Hepatocyte (in vitro differentiated cells): ENCODE measurements around the gene DAB1. TPM values are rescaled to one million over a fixed set of nuclear protein-coding genes. Genes with fewer than 3 reads are reported as not detected.

Source experiments
- DNase-seq: peaks from one replicate; pipeline ENCODE4 v3.0.0-alpha.2; 2016; ENCODE audit warnings: low spot score
- H2AFZ ChIP-seq: fragments of 200-600 bp; sonication (generic); 2 replicates; pipeline ENCODE4 v1.6.0; 2016; ENCODE audit warnings: antibody characterized with exemption, mild to moderate bottlenecking
- H3K27ac ChIP-seq: fragments of 200-600 bp; sonication (generic); 2 replicates; pipeline ENCODE4 v1.5.1; 2016; ENCODE audit warnings: mild to moderate bottlenecking
- H3K27me3 ChIP-seq: fragments of 200-600 bp; sonication (generic); 2 replicates; pipeline ENCODE4 v1.6.1; 2016
- H3K36me3 ChIP-seq: fragments of 200-600 bp; sonication (generic); replicated peaks from 2 replicates; pipeline ENCODE4 v1.5.1; 2016; ENCODE audit warnings: low read depth; ENCODE audit not compliant: insufficient read depth
- H3K4me1 ChIP-seq: fragments of 200-600 bp; sonication (generic); 2 replicates; pipeline ENCODE4 v1.5.1; 2016; ENCODE audit warnings: mild to moderate bottlenecking, moderate library complexity; ENCODE audit not compliant: insufficient read depth
- H3K4me2 ChIP-seq: fragments of 200-600 bp; sonication (generic); 2 replicates; pipeline ENCODE4 v1.6.0; 2016
- H3K4me3 ChIP-seq: fragments of 200-600 bp; sonication (generic); 2 replicates; pipeline ENCODE4 v1.5.1; 2016; ENCODE audit warnings: mild to moderate bottlenecking
- H3K79me2 ChIP-seq: fragments of 200-600 bp; sonication (generic); 2 replicates; pipeline ENCODE4 v1.6.0; 2017; ENCODE audit warnings: mild to moderate bottlenecking
- H3K9me2 ChIP-seq: fragments of 200-600 bp; sonication (generic); replicated peaks from 2 replicates; pipeline ENCODE4 v1.6.0; 2017; ENCODE audit warnings: mild to moderate bottlenecking; ENCODE audit not compliant: insufficient read depth
- H3K9me3 ChIP-seq: fragments of 200-600 bp; sonication (generic); 2 replicates; pipeline ENCODE4 v1.5.1; 2016; ENCODE audit warnings: low read depth, mild to moderate bottlenecking
- H4K20me1 ChIP-seq: fragments of 200-600 bp; sonication (generic); 2 replicates; pipeline ENCODE4 v1.6.0; 2016; ENCODE audit warnings: mild to moderate bottlenecking; ENCODE audit not compliant: insufficient read depth, poor library complexity, severe bottlenecking
- EZH2 ChIP-seq: fragments of 200-600 bp; sonication (generic); IDR thresholded peaks from 2 replicates; pipeline ENCODE4 v1.6.1; 2016; ENCODE audit warnings: antibody characterized with exemption, mild to moderate bottlenecking, borderline replicate concordance
- EZH2phosphoT487 ChIP-seq: fragments of 200-600 bp; sonication (generic); IDR thresholded peaks from one replicate; pipeline ENCODE4 v1.6.1; 2018; ENCODE audit warnings: antibody characterized with exemption, mild to moderate bottlenecking, low read depth, moderate library complexity; ENCODE audit not compliant: unreplicated experiment, severe bottlenecking
- WGBS: methylation state at CpG from one replicate; pipeline ENCODE4 v1.1.6; 2016; ENCODE audit warnings: low lambda C conversion rate; ENCODE audit errors: missing lambda C conversion rate; 5-methylcytosine and 5-hydroxymethylcytosine counted together
- polyA plus RNA-seq: library from polyadenylated mRNA; unstranded; fragments of >200 nt; fragmentation: Nextera tagmentation; extraction: Ambion mirVana; gene quantifications from 2 replicates; pipeline ENCODE4 v1.2.1, GENCODE V29; 2016
- total RNA-seq: library from RNA; depleted of rRNA; stranded (reverse); fragments of >200 nt; gene quantifications from 2 replicates; pipeline ENCODE4 v1.2.3, GENCODE V29; 2014
- TF ChIP-seq, protein P1 (sequence below): fragments of 200-600 bp; sonication (generic); IDR thresholded peaks from 2 replicates; pipeline ENCODE4 v1.5.1; 2016; ENCODE audit warnings: antibody characterized with exemption, mild to moderate bottlenecking; ENCODE audit not compliant: poor library complexity

The DAB1 gene
- total and polyA plus RNA-seq, 2 experiments from 2014 or later: 19.5 to 37.6 TPM

DNA sequence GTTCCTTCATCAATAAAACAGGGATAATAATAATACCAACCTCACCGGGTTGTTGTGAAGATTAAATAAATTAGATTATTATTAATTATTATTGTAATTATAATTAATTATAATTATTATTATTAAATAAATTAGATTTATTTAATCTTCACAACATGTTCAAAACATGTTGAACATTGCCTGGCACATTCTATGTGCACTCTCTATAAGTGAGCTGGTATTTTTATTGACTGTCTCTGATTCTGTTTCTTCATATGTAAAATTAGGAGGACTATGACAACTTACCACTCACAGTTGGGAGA is 457.2 kb downstream of the DAB1 start:
- 96% methylated on average over 1 of the region's 1 CpG for WGBS
- Histone ChIP-seq H3K27me3 (no peaks in the 10 kb centered on the region), H4K20me1 (no peaks in the 10 kb centered on the region), H2AFZ (no peak overlapping the region), H3K4me2 (no peak overlapping the region), H3K27ac (no peak overlapping the region), H3K4me3 (no peak overlapping the region), H3K36me3 (no peaks in the 10 kb centered on the region), H3K4me1 (peaks cover 10% of the 10 kb centered on the region), H3K79me2 (no peaks in the 10 kb centered on the region), H3K9me3 (no peaks in the 10 kb centered on the region), H3K9me2 (no peaks in the 10 kb centered on the region)
- TF ChIP-seq, protein P1, sequence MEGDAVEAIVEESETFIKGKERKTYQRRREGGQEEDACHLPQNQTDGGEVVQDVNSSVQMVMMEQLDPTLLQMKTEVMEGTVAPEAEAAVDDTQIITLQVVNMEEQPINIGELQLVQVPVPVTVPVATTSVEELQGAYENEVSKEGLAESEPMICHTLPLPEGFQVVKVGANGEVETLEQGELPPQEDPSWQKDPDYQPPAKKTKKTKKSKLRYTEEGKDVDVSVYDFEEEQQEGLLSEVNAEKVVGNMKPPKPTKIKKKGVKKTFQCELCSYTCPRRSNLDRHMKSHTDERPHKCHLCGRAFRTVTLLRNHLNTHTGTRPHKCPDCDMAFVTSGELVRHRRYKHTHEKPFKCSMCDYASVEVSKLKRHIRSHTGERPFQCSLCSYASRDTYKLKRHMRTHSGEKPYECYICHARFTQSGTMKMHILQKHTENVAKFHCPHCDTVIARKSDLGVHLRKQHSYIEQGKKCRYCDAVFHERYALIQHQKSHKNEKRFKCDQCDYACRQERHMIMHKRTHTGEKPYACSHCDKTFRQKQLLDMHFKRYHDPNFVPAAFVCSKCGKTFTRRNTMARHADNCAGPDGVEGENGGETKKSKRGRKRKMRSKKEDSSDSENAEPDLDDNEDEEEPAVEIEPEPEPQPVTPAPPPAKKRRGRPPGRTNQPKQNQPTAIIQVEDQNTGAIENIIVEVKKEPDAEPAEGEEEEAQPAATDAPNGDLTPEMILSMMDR: no peak
- TF ChIP-seq EZH2 (no peak), EZH2phosphoT487 (no peak)
- no peak for DNase-seq

DNA sequence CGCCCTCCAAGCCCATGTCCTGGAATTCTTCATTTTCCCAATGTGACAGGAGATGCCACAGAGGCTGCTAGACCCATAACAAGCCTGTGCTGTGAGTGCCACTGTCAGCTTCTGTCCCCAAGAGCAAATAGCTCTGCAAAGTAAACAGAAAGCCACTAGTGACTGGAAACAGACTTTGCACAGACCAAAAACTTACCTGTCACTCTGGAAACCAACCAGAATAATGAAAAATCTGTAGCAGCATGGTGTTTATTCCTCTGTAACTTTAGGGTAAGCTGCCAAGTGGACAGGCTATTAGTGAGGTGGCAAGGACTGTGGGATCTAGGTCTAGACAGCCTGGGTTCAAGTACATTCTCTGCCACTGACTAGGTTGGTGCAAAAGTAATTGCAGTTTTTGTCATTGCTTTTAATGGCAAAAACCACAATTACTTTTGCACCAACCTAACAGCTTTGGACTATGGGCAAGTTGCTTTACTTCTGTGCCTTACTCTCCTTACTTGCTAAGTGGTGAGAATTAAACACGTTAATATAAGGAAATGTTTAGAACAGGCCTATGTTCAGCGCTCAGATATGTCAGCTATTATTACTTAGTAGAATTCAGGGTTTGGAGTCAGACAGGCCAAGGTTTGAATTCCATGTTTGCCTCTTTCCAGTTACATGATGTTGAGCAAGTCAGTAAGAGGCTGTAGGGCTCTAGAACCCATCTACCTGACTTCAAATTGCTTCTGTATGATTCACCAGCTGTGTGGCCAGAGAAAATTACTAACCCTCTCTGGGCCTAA is 457.8 kb downstream of the DAB1 start, which contains the start of gene C8B:
Gene C8B (minus strand): TSS at position 100 of the 782 bp plus-strand sequence. CDS start 67 bp downstream, at position 33.
- no peaks in the 10 kb centered on the region for H4K20me1 ChIP-seq
- no peaks in the 10 kb centered on the region for H3K79me2 ChIP-seq
- H3K9me2 ChIP-seq: no peaks in the 10 kb centered on the region
- H3K27ac ChIP-seq: no peak within 1 kb of the TSS
- H3K9me3 ChIP-seq: no peaks in the 10 kb centered on the region
- WGBS: 80% methylated on average over 3 of the region's 3 CpGs
- no peak within 1 kb of the TSS for H3K4me2 ChIP-seq
- no peaks in the 10 kb centered on the region for H3K27me3 ChIP-seq
- H2AFZ ChIP-seq: no peak within 1 kb of the TSS
- DNase-seq: peak; percentile 25
- H3K36me3 ChIP-seq: no peaks in the 10 kb centered on the region
- TF ChIP-seq EZH2phosphoT487 (no peak), EZH2 (no peak)
- TF ChIP-seq, protein P1: no peak
- H3K4me1 ChIP-seq: peaks cover 10% of the 10 kb centered on the region
- no peak within 1 kb of the TSS for H3K4me3 ChIP-seq

DNA sequence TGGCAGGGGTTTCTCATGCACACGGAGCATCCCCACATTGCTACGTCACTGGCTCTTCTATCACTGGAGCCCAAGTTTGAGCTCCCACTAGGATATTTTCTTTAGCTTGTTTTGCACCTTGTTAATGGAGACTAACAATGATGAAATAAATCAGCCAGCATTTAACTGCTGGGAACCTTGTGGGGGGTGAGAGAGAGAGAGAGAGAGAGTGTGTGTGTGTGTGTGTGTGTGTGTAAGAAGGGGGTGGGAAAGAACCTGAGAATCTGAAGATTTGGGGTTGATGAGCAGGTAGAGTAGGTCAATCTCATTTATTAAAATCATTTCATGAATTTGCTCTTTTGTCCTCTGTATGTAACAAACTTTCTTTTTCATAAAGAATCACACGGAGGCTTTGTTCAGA is 458.7 kb downstream of the DAB1 start:
- Histone ChIP-seq H3K27ac (no peak overlapping the region), H3K4me3 (no peak overlapping the region), H3K36me3 (no peaks in the 10 kb centered on the region), H3K79me2 (no peaks in the 10 kb centered on the region), H2AFZ (no peak overlapping the region), H3K4me2 (no peak overlapping the region), H3K4me1 (peaks cover 10% of the 10 kb centered on the region), H3K27me3 (no peaks in the 10 kb centered on the region), H4K20me1 (no peaks in the 10 kb centered on the region), H3K9me2 (no peaks in the 10 kb centered on the region), H3K9me3 (no peaks in the 10 kb centered on the region)
- WGBS: 87% methylated on average over 3 of the region's 3 CpGs
- DNase-seq: no peak
- TF ChIP-seq, protein P1: no peak
- TF ChIP-seq EZH2 (no peak), EZH2phosphoT487 (no peak)
